HEK293T (cell line): Measurements from ENCODE around the gene TNRC18.

Source experiments
- CTCF ChIA-PET: fragments of 350-600 bp; formaldehyde crosslinking; extraction: SDS; loops from one replicate; lab custom pipeline; 2021; ENCODE audit warnings: antibody characterized with exemption, inconsistent platforms; lab: Yijun Ruan, JAX
- POLR2A ChIA-PET: fragments of 350-600 bp; formaldehyde crosslinking; extraction: SDS; loops from one replicate; lab custom pipeline; 2020; ENCODE audit warnings: antibody characterized with exemption, inconsistent platforms; lab: Yijun Ruan, JAX
- DNase-seq: peaks from one replicate; pipeline ENCODE4 v3.0.0; 2012; ENCODE audit warnings: mixed read lengths; ENCODE audit errors: extremely low spot score
- ARNT ChIP-seq: fragments of 450-650 bp; IDR thresholded peaks from 2 replicates; pipeline ENCODE4 v1.6.1; 2017; ENCODE audit warnings: mild to moderate bottlenecking
- BHLHE40 ChIP-seq: fragments of 450-650 bp; IDR thresholded peaks from 2 replicates; pipeline ENCODE4 v1.6.1; 2016; ENCODE audit warnings: mild to moderate bottlenecking, moderate library complexity, borderline replicate concordance
- CTBP1 ChIP-seq: fragments of 450-650 bp; IDR thresholded peaks from 2 replicates; pipeline ENCODE4 v1.6.1; 2016; ENCODE audit warnings: borderline replicate concordance
- ELF4 ChIP-seq: fragments of 450-650 bp; IDR thresholded peaks from 2 replicates; pipeline ENCODE4 v1.6.1; 2017; ENCODE audit warnings: antibody characterized with exemption
- FOXA1 ChIP-seq: fragments of 450-650 bp; IDR thresholded peaks from 2 replicates; pipeline ENCODE4 v1.6.1; 2016; ENCODE audit warnings: mild to moderate bottlenecking
- FOXK2 ChIP-seq: fragments of 450-650 bp; IDR thresholded peaks from 2 replicates; pipeline ENCODE4 v1.6.1; 2016; ENCODE audit warnings: mild to moderate bottlenecking
- FOXM1 ChIP-seq: fragments of 450-650 bp; IDR thresholded peaks from 2 replicates; pipeline ENCODE4 v1.6.1; 2017; ENCODE audit warnings: mild to moderate bottlenecking, borderline replicate concordance
- HDGF ChIP-seq: fragments of 450-650 bp; IDR thresholded peaks from 2 replicates; pipeline ENCODE4 v1.6.1; 2017; ENCODE audit warnings: antibody characterized with exemption, borderline replicate concordance
- L3MBTL2 ChIP-seq: fragments of 450-650 bp; conservative IDR thresholded peaks from 2 replicates; pipeline ENCODE4 v1.6.1; 2016; ENCODE audit warnings: mild to moderate bottlenecking
- LEF1 ChIP-seq: fragments of 450-650 bp; IDR thresholded peaks from 2 replicates; pipeline ENCODE4 v1.6.1; 2017; ENCODE audit warnings: mild to moderate bottlenecking, borderline replicate concordance
- NFRKB ChIP-seq: fragments of 450-650 bp; IDR thresholded peaks from 2 replicates; pipeline ENCODE4 v1.6.1; 2016; ENCODE audit warnings: mild to moderate bottlenecking, moderate library complexity
- PKNOX1 ChIP-seq: fragments of 450-650 bp; IDR thresholded peaks from 2 replicates; pipeline ENCODE4 v1.6.1; 2016
- SUZ12 ChIP-seq: fragments of 450-650 bp; IDR thresholded peaks from 2 replicates; pipeline ENCODE4 v1.6.1; 2016; ENCODE audit warnings: mild to moderate bottlenecking
- TARDBP ChIP-seq: fragments of 450-650 bp; IDR thresholded peaks from 2 replicates; pipeline ENCODE4 v1.6.1; 2016
- ZNF384 ChIP-seq: fragments of 450-650 bp; IDR thresholded peaks from 2 replicates; pipeline ENCODE4 v1.6.1; 2016

TNRC18 gene

GRCh38 chr7:5424749-5425506 lies 1.3 kb upstream of the TNRC18 start:
- ChIA-PET POLR2A (interaction anchor here (0.8 to 1.3 kb wide), 5 partner anchors 8 to 184 kb away, joined by 3 to 4 read pairs (median 4); no protein-coding TSS in a partner anchor), CTCF (interaction anchor here (0.6 kb wide), 1 partner anchor 148 kb away, joined by 5 read pairs; no protein-coding TSS in a partner anchor)
- TF ChIP-seq FOXM1 = no peak
- 0 out of 2 replicates have a peak, but pooled peaks have one; percentile 36 for TF ChIP-seq L3MBTL2
- DNase-seq = no peak

DNA sequence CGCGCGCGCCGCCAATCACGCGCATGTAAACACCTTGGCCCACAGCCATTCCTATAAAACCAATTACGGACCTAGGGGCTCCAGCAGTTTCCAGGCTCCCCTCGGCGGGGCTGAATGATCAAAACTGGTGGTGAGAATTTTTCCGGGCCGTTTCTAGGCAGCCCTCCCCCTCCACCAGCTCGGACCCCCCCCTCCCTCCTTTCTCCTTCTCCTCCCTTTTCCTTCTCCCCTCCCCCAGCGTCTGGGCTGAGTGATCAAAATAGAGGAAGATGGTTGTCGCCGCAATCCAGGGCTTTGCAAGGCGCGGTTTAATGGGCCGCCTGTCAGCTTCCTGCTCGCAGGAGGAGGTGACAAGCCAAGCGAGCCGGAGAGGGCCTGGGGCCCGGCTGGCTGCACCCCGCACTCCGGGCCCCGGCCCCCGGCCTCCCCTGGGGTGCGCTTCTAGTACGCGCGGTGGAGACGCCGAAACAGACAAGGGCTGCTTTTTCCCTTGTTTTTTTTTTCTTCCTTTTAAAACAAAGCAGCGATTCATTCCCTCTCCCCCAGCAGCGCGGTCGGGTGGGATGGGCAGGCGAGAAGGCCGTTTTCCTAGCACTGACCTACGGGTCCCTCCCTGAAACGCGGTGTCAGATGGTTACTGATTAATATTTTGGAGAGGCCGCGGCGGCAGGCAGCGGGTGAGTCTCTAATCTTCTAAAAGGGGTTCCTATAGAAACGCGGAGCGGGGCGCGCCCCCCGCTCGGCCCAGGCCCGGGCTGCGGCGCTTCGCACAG lies 528 bp upstream of the TNRC18 start:
- CTCF ChIA-PET = interaction anchor here (0.6 kb wide), 1 partner anchor 13 kb away, joined by 3 read pairs; no protein-coding TSS in a partner anchor
- POLR2A ChIA-PET = interaction anchor here (1.3 kb wide), 1 partner anchor 60 kb away, joined by 3 read pairs; no protein-coding TSS in a partner anchor
- TF ChIP-seq NFRKB (no peak), PKNOX1 (peak; percentile 96), ZNF384 (0 out of 2 replicates have a peak, but pooled peaks have one; percentile 8), FOXM1 (peak; percentile 31; the same call in 1 of the 2 replicates), HDGF (no peak), BHLHE40 (no peak), SUZ12 (no peak), FOXK2 (no peak)
- DNase-seq = peak; percentile 85

DNA sequence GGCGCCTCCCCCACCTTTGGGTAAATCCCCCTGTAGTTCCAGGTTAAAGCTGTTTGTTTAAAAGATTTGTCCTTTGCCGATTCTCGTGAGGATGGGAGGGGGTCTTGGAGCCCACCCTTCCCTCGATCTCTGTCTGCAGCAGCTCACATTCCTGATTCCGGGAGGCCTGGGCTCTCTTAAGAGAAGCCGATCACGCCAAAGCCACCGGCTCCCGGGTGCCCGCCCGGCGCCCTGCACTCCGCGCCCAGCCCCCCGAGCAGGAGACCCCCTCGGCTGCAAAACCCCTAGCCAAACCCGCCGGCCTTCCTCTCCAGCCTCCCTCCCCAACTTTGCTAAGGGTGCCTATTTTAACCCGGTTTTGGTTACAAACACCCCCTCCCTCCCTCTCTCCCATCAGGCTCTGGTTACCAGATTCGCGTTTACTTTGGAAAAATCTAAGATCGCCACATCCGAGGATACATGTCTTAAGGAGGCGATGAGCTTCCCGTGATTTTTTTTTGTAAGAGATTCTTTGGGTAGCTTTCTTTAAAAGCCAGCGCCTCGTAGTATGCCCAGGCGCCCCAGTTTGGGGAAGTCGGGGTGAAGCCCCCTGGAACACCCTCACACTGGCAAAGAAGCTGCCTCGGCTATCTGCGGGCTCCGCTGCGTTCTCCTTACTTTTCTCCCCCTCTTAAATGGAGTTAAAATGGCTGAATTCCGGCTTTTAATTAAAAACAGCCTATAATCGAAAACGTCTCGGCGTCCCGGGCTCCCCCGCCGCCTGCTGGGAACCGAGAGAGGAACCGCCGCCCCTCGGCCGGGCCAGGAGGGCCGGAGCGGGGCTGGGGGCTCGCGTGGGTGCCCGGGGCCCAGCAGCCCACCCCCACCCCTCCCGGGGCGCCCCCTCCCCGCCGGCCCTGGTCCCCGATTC lies 983 bp downstream of the TNRC18 start:
- CTCF ChIA-PET = interaction anchor here (1.0 kb wide), 2 partner anchors 56 to 182 kb away, joined by 3 to 5 read pairs; no protein-coding TSS in a partner anchor
- POLR2A ChIA-PET = interaction anchor here (0.8 to 1.7 kb wide), 2 partner anchors 10 to 40 kb away, joined by 3 read pairs; no protein-coding TSS in a partner anchor

GRCh38 chr7:5421714-5422395 lies 1.8 kb downstream of the TNRC18 start:
- POLR2A ChIA-PET = interaction anchor here (0.8 to 1.7 kb wide), 2 partner anchors 11 to 39 kb away, joined by 3 read pairs; no protein-coding TSS in a partner anchor
- TF ChIP-seq ZNF384 (no peak), FOXM1 (peak; percentile 69)
- CTCF ChIA-PET = interaction anchor here (1.0 kb wide), 2 partner anchors 55 to 181 kb away, joined by 3 to 5 read pairs; no protein-coding TSS in a partner anchor
- no peak for DNase-seq

More for the DNA sequence above, 983 bp downstream of the TNRC18 start:
- no peak for DNase-seq
- TF ChIP-seq CTBP1 = no peak
- no peak for TF ChIP-seq SUZ12
- no peak for TF ChIP-seq FOXA1
- no peak for TF ChIP-seq NFRKB
- TF ChIP-seq PKNOX1 = no peak
- no peak for TF ChIP-seq HDGF
- TF ChIP-seq TARDBP = no peak
- no peak for TF ChIP-seq FOXK2
- TF ChIP-seq ZNF384 = no peak
- no peak for TF ChIP-seq LEF1
- no peak for TF ChIP-seq L3MBTL2
- no peak for TF ChIP-seq ARNT

GRCh38 chr7:5420881-5421713 lies 2.5 kb downstream of the TNRC18 start:
- POLR2A ChIA-PET = interaction anchor here (0.8 to 1.7 kb wide), 2 partner anchors 12 to 38 kb away, joined by 3 read pairs; no protein-coding TSS in a partner anchor
- TF ChIP-seq FOXM1 (no peak), ELF4 (no peak), LEF1 (peak; percentile 12; the same call in 1 of the 2 replicates), FOXA1 (no peak), FOXK2 (no peak)
- no peak for DNase-seq
- CTCF ChIA-PET = interaction anchor here (1.0 kb wide), 1 partner anchor 181 kb away, joined by 3 read pairs; no protein-coding TSS in a partner anchor
